HTERT RPE-1 (cell line): ENCODE results near the gene PIP5K1C.
"Not testable (repeated sequence)": the region's sequence is repeated elsewhere in the genome, so short reads cannot be mapped to it uniquely, and the experiment has no call there.

ENCODE experiments used
- in situ Hi-C: fragments of 300-500 bp; cut with MboI; formaldehyde crosslinking; loops from 4 replicates; pipeline ENCODE4 v1.14.3; 2020; ENCODE audit warnings: low sequenced_read_pairs

The PIP5K1C gene

DNA sequence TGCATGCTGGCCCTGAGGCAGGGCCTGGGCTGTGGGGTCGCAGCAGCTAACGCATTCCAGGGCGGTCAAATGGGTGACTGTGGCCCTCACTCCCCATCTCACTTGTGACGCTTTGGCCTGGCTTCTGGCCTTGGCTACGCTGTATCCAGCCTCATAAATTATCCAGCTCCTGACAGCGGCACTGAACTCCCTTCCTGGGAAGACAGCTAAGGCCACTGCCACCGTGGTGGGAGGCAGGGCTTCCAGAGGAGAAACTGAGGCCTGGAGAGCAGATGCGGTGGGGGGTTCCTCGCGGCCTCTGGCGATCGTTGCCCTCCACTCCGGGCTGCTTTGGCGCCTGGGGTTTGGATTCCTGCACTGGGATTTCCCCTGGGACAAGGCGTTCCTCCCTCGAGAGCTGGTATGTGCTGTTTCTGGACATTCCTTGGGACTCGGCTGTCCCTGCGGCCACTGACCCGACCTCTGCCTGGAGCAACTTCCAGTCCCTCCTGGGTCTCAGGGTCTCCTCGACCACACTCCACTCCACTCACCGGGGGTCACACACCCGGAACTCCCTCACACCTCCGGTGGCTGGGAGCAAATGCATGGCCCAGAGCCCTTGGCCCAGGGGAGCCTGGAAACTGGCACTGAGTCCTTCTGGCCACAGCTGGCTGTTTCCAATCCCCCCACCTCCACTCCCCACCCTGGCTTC lies 97.0 kb downstream of the PIP5K1C start:
- in situ Hi-C loops: no loop called here

DNA sequence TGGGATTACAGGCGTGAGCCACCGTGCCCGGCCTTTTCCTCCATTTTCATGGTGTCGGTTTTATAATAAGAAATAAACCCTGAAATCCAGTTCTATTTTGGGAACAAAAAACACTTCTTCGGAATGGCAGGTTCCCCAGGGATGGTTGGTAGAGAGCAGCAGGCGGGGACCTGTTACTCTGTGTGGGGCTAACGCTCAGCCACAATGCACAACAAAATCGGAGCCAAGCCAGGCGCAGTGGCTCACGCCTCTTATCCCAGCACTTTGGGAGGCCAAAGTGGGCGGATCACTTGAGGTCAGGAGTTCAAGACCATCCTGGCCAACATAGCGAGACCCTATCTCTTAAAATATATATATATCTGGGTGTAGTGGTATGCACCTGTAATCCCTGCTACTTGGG lies 99.2 kb downstream of the PIP5K1C start:
- in situ Hi-C loops: no loop called here

DNA sequence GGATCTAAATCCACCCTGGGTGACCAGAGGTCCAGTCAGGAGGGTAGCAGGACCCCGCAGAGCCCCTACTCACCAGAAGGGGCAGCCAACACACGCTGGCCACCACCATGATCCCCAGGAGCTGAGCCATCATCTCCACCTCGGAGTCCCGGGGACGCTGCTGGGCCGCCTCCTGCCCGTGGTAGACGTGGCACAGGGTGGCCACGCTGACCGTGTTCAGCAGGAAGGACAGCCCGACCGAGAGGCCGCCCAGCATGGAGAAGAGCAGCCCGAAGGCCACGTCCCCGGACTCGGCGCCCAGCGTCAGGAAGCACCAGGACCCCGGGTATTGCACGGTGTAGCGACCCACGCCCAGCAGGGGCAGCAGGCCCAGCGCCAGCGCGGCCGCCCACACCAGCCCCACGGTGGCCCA lies 100.5 kb downstream of the PIP5K1C start:
- in situ Hi-C loops: no loop called here

DNA sequence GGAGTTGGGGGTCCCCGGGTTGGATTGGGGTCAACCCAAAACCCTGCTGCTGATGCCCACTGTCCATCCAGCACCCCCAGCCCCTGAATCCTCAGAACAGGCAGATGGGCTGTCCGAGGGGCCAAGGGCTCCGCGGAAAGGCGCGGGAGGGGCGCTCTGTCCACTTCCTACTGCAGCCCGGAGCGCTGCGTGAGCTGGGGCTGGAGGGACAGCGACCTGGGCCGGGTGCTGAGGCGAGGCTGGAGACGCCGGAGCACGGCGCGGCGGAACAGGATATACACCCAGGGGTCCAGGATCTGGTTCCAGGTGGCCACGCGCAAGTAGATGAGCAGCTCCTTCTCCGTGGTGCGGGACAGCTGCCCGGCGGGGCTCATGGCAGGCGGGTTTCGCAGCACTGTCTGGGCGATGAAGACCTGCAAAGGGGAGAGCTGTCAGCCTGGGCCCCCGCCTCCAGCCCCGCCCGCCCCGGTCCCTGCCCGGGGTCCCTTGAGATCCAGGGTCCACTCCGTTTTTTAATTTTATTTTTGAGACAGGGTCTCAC lies 104.7 kb downstream of the PIP5K1C start:
- in situ Hi-C loops: no loop called here

DNA sequence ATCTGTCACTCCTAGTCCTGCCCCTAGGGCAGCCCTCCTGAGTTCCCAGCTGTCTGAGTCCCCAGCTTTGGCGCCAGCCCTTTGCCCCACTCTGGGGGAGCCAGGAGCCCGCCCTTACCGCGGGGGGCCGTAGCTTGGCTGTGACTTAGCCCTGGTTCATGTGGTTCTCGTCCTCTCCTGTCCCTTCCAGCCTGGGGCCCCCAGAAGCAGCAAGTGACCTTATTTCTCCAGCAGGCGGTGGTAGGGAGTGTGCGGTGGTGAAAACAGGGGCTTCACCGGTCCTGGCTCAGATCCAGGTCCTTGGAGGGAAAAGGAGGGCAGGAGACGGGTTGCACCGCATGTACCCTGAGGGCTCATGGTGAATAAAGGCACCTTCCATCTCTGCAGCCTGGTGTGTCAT lies 107.1 kb downstream of the PIP5K1C start:
- in situ Hi-C loops: no loop called here

DNA sequence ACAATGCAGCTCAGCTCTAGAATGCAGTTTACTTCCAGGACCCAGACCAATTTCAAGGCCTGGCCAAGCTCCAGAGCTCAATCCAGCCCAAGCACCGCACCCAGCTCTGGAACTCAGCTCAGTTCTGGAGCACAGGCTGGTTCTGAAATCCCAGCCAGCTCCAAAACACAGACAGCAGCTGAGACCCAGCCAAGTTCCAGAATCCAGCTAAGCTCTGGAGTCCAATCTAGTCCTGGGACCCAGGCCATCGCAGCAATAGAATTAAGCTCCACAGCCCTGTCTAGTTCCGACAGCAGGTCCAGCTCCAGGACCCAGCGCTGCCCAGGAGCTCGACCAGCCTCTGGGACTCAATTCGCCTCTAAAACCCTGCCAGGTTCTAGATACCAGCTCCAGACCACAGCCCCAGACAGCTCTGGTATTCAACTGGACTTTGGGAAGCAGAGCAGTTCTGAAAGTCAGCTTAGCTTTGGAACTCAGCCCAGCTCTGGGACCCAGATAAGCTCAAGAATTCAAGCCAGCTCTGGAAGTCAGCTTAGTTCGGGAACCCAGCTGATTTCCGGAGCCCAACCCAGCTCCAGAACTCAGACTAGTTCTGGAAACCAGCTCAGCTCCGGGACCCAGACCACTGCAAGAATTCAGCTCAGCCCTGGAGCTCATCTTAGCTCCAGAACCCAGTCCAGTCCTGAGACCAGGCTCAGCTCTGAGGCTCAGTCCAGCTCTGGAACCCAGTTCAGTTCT lies 108.2 kb downstream of the PIP5K1C start:
- in situ Hi-C loops: no loop called here

DNA sequence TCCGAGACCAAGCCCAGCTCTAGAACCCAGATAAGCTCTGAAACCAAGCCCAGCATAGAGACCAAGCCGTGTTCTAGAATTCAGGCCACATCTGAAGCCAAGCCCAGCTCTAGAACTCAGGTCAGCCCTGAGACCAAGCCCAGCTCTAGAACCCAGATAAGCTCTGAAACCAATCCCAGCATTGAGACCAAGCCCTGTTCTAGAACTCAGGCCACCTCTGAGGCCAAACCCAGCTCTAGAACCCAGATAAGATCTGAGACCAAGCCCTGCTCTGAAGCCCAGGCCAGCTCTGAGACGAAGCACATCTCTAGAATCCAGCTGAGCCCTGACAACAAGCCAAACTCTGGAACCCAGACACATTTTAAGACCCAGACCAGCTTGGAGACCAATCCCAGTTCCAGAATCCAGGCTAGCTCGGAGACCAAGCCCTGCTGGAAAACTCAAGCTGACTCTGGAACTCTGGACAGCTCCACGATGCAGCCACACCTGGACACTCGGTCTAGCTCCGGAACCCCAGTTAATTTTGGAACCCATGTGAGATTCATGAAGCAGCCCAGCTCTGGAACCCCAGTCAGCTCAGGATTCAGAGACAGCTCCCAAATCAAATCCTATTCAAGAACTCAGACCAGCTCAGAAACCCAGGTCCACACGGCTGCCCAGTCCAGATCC lies 109.1 kb downstream of the PIP5K1C start:
- in situ Hi-C loops: no loop called here

DNA sequence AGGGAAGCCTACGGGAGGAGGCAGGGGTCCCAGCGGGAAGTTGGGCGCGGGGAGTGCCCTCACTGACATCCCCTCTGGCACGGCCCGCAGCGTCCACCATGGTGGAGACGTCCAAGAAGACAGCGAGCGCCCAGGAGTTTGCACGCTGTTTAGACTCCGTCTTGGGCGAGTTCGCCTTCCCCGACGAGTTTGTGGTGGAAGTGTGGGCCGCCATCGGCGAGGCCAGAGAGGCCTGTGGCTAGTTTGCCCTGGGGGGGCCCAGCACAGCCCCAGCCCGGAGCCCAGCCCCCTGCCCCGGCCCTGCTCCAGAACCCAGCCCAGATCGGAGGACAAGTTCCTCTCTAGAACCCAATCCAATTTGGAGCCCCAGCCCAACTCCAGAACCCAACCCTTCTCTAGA lies 110.3 kb downstream of the PIP5K1C start:
- in situ Hi-C loops: no loop called here

DNA sequence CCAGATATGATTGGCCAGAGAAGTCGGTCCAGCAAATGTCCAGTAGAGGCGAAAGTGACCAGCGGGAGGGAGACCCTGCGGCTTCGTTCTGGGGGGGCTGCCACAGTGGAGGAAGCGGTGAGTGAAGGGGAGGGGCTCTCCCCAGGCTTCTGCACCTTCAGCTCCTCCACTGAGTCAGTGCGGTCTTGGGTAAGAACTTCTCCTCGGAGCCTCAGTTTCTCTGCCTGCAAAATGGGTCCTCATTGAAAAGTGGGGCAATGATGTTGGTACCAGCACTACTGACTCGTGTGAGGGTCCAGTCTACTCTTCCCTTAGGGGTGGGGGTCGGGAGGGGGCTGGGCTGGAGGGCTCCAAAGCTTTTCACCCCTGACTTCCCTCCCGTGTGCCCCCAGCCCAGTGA lies 110.8 kb downstream of the PIP5K1C start:
- in situ Hi-C loops: no loop called here

DNA sequence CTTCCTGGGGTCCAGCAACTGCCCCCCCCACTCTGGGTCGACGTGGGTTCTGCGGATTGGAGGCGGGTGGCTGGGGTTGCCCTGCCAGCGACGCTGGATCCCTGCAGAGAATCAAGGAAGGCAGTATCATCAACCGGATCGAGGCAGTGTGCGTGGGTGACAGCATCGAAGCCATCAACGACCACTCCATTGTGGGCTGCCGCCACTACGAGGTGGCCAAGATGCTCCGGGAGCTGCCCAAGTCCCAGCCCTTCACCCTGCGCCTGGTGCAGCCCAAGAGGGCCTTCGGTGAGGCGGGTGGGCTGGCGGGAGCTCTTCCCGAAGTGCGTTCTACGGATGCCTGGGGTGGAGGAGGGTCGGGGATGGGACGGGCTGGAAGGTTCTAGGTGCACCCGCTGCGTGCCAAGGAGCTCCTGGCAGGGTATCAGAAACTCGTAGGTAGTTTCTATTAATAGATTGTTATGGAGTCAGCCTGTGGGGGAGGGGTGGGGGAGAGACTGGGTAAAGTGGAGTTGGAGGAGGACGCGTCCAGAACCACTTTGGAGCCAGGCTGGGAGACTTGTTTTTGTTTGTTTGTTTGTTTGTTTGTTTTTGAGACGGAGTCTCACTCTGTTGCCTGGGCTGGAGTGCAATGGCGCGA lies 113.4 kb downstream of the PIP5K1C start:
- in situ Hi-C loops: no loop called here

DNA sequence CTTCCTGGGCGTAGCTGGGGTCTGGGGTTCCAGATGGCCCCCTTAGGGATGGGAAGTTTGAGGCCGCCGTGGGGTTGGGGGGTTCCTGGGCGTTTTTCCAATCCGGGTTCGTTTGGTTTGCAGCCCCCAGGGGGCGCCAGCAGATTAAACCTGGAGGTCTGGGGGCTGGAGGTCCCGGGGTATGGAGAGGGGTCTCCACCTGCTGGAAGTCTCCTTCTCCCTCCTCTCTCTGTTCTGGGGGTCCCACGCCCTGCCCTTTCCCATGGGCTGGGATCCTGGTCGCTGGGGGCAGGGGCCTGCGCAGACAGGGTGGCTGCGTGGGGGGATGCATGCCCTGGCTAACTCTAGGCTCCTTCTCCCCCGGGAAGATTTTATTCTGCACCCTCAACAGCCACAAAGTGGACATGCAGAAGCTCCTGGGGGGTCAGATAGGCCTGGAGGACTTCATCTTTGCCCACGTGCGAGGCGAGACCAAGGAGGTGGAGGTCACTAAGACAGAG lies 114.1 kb downstream of the PIP5K1C start:
- in situ Hi-C loops: no loop called here

DNA sequence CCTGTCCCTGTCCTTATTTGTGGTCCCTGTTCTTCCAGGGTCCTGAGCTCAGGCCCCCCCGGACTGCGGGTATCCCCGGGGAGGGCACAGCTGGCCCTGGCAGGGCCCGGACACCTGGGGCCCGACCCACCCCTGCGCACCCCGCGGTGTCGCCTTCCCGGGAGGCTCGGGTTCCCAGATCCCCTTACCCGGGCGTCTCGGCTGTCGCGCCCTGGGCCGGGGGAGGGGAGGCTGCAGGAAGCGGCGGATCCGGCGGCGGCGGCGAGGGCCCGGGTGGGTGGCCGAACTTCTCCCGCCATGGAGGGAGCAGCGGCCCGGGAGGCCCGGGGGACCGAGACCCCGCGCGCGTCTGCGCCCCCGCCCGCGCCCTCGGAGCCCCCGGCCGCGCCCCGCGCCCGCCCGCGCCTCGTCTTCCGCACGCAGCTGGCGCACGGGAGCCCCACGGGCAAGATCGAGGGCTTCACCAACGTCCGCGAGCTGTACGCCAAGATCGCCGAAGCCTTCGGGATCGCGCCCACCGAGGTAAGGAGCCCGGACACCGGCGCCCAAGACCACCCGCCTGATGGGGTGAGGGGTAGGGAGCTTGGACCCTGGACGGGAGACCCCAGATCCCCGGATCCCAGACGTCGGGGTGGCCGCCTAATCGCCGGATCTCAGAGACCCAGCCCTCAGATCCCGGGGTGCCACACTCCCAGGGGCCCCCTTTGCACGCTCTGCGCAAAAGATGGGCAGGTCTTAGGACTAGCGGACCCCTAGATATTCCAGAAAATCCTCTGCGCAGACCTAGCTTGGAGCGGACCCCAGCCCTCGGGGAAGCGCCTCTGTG lies 114.8 kb downstream of the PIP5K1C start, which contains the start of gene GIPC3:
Gene GIPC3, plus strand, starts transcription at position 178 of the 826 bp plus-strand sequence. Its CDS starts 120 bp downstream, at position 298.
- in situ Hi-C loops: no loop called here

DNA sequence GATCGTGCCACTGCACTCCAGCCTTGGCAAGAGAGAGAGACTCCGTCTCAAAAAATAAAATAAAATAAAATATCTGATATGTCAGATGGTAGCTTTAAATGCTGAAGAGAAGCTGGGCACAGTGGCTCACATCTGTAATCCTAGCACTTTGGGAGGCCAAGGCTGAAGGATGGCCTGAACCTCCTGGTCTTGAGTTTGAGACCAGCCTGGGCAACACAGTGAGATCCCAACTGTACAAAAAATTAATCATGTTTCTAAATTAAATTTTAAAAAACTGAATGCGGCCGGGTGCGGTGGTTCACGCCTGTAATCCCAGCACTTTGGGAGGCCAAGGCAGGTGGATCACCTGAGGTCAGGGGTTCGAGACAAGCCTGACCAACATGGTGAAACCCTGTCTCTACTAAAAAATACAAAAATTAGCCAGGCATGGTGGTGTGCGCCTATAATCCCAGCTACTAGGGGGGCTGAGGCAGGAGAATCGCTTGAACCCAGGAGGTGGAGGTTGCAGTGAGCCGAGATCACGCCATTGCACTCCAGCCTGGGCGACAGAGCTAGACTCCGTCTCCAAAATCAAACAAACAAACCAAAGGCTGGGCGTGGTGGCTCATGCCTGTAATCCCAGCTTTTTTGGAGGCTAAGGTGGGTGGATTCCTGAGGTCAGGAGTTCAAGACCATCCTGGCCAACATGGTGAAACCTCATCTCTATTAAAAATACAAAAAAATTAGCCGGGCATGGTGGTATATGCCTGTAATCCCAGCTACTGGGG lies 116.0 kb downstream of the PIP5K1C start:
- in situ Hi-C loops: not testable (repeated sequence)

DNA sequence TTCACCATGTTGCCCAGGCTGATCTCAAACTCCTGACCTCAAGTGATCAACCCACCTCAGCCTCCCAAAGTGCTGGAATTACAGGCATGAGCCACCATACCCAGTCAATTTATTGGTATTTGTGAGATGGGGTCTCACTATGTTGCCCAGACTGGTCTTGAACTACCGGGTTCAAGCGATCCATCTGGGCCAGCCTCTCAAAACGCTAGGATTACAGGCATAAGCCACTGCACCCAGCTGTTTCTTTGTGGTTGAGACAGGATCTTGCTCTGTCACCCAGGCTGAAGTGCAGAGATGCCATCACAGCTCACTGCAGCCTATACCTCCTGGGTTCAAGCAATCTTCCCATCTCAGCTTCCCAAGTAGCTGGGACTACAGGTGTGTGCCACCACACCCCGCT lies 118.5 kb downstream of the PIP5K1C start:
- in situ Hi-C loops: not testable (repeated sequence)
